ENCODE data around the gene SMC3. TPM values are rescaled to one million over a fixed set of nuclear protein-coding genes. Genes with fewer than 3 reads are reported as not detected.
"Not testable (repeated sequence)": the region's sequence is repeated elsewhere in the genome, so short reads cannot be mapped to it uniquely, and the experiment has no call there.

Gene SMC3
- total RNA-seq, 1 experiment from 2014 or later: 43.2 TPM

- DNase-seq (ENCODE audit: unreplicated experiment): peak; percentile 24
- BruUV-seq (replicated peaks): no TSS peak
- peak overlapping the region; percentile 27 for H3K27ac Mint-ChIP-seq (ENCODE audit: low read depth, unreplicated experiment)
- CTCF ChIA-PET: interaction anchor here (0.6 to 2.2 kb wide), 10 partner anchors 10 to 302 kb away, joined by 3 to 14 read pairs (median 6); no protein-coding TSS in a partner anchor
- no peak overlapping the region for H3K4me3 Mint-ChIP-seq (ENCODE audit: unreplicated experiment)
- no peaks in the 10 kb centered on the region for H3K27me3 Mint-ChIP-seq (ENCODE audit: insufficient read depth, unreplicated experiment)
- intact Hi-C loops (cut with micrococcal nuclease): loop anchor here (1.0 to 10.0 kb wide), 7 partner anchors 63 to 1525 kb away; no protein-coding TSS in a partner anchor
- POLR2A ChIA-PET: interaction anchor here (0.6 to 1.8 kb wide), 5 partner anchors 11 to 307 kb away, joined by 3 to 9 read pairs (median 5); no protein-coding TSS in a partner anchor
- H3K4me1 Mint-ChIP-seq (ENCODE audit: insufficient read depth, unreplicated experiment): no peaks in the 10 kb centered on the region
- no peaks in the 10 kb centered on the region for H3K9me3 Mint-ChIP-seq (ENCODE audit: unreplicated experiment)
- H3K36me3 Mint-ChIP-seq (ENCODE audit: insufficient read depth, unreplicated experiment): peaks cover 39% of the 10 kb centered on the region
- no peak for TF ChIP-seq CTCF (IDR thresholded peaks at IDR 0.05; ENCODE audit: unreplicated experiment)
These were observed 42.1 kb downstream of the SMC3 start for GRCh38 chr10:110609605-110610004.

GRCh38 chr10:110610308-110610774 is 42.8 kb downstream of the SMC3 start:
- Mint-ChIP-seq H3K36me3 (ENCODE audit: insufficient read depth, unreplicated experiment) (peaks cover 31% of the 10 kb centered on the region), H3K4me1 (ENCODE audit: insufficient read depth, unreplicated experiment) (no peaks in the 10 kb centered on the region), H3K27me3 (ENCODE audit: insufficient read depth, unreplicated experiment) (no peaks in the 10 kb centered on the region), H3K4me3 (ENCODE audit: unreplicated experiment) (no peak overlapping the region), H3K27ac (ENCODE audit: low read depth, unreplicated experiment) (no peak overlapping the region), H3K9me3 (ENCODE audit: unreplicated experiment) (no peaks in the 10 kb centered on the region)
- peak; percentile 62 for TF ChIP-seq CTCF (IDR thresholded peaks at IDR 0.05; ENCODE audit: unreplicated experiment)
- ChIA-PET POLR2A (interaction anchor here (0.5 to 2.1 kb wide), 17 partner anchors 11 to 318 kb away, joined by 3 to 17 read pairs (median 4); partner anchors contain the start of genes BBIP1 and PDCD4), CTCF (interaction anchor here (0.5 to 2.2 kb wide), 40 partner anchors 9 to 1526 kb away, joined by 3 to 33 read pairs (median 4); partner anchors contain the start of gene SMNDC1)
- intact Hi-C loops (cut with micrococcal nuclease): loop anchor here (1.0 to 10.0 kb wide), 6 partner anchors 62 to 1524 kb away; no protein-coding TSS in a partner anchor
- no TSS peak for BruUV-seq (replicated peaks)
- DNase-seq (ENCODE audit: unreplicated experiment): peak; percentile 78

GRCh38 chr10:110610781-110611180 is 43.3 kb downstream of the SMC3 start:
- CTCF ChIA-PET: interaction anchor here (0.6 to 2.2 kb wide), 39 partner anchors 8 to 1526 kb away, joined by 3 to 33 read pairs (median 5); partner anchors contain the start of gene SMNDC1
- intact Hi-C loops (cut with micrococcal nuclease): loop anchor here (1.0 to 10.0 kb wide), 6 partner anchors 62 to 1524 kb away; no protein-coding TSS in a partner anchor
- H3K9me3 Mint-ChIP-seq (ENCODE audit: unreplicated experiment); H3K27me3 Mint-ChIP-seq (ENCODE audit: insufficient read depth, unreplicated experiment); H3K4me1 Mint-ChIP-seq (ENCODE audit: insufficient read depth, unreplicated experiment); DNase-seq (ENCODE audit: unreplicated experiment); H3K4me3 Mint-ChIP-seq (ENCODE audit: unreplicated experiment); H3K27ac Mint-ChIP-seq (ENCODE audit: low read depth, unreplicated experiment); BruUV-seq (replicated peaks): not testable (repeated sequence)
- H3K36me3 Mint-ChIP-seq (ENCODE audit: insufficient read depth, unreplicated experiment): peaks cover 27% of the 10 kb centered on the region
- POLR2A ChIA-PET: interaction anchor here (0.5 to 2.1 kb wide), 17 partner anchors 11 to 318 kb away, joined by 3 to 17 read pairs (median 4); partner anchors contain the start of genes BBIP1 and PDCD4

GRCh38 chr10:110612087-110612486 is 44.6 kb downstream of the SMC3 start:
- Mint-ChIP-seq H3K36me3 (ENCODE audit: insufficient read depth, unreplicated experiment) (peaks cover 14% of the 10 kb centered on the region), H3K27ac (ENCODE audit: low read depth, unreplicated experiment) (no peak overlapping the region), H3K4me1 (ENCODE audit: insufficient read depth, unreplicated experiment) (no peaks in the 10 kb centered on the region), H3K4me3 (ENCODE audit: unreplicated experiment) (no peak overlapping the region), H3K9me3 (ENCODE audit: unreplicated experiment) (no peaks in the 10 kb centered on the region), H3K27me3 (ENCODE audit: insufficient read depth, unreplicated experiment) (no peaks in the 10 kb centered on the region)
- BruUV-seq (replicated peaks): no TSS peak
- no peak for TF ChIP-seq CTCF (IDR thresholded peaks at IDR 0.05; ENCODE audit: unreplicated experiment)
- no peak for DNase-seq (ENCODE audit: unreplicated experiment)
- ChIA-PET POLR2A (interaction anchor here (2.1 kb wide), 1 partner anchor 60 kb away, joined by 17 read pairs; no protein-coding TSS in a partner anchor), CTCF (interaction anchor here (0.7 to 2.2 kb wide), 8 partner anchors 11 to 306 kb away, joined by 3 to 33 read pairs (median 3); no protein-coding TSS in a partner anchor)
- intact Hi-C loops (cut with micrococcal nuclease): loop anchor here (5.0 to 10.0 kb wide), 2 partner anchors 280 to 1523 kb away; no protein-coding TSS in a partner anchor

Data from MCF 10A (cell line).